Cardiac septum (tissue), 1 donor: ENCODE results near the gene TMEM184A. TPM values are rescaled to one million over a fixed set of nuclear protein-coding genes. Genes with fewer than 3 reads are reported as not detected.
"Not testable (repeated sequence)": the region's sequence is repeated elsewhere in the genome, so short reads cannot be mapped to it uniquely, and the experiment has no call there.

Source experiments
- DNase-seq: peaks from one replicate; pipeline ENCODE4 v3.0.0-alpha.2; 2020; ENCODE audit warnings: low spot score
- intact Hi-C: fragments of 100-400 bp; cut with DNase I; formaldehyde crosslinking; loops from one replicate; pipeline ENCODE4 v1.14.0; 2022
- total RNA-seq: library from RNA; stranded (reverse); fragmentation: NEBNext Ultra II Directional; extraction: Animal tissue kit (Norgen Biotek cat#: 25700); gene quantifications from one replicate; pipeline ENCODE4 v1.2.1, GENCODE V29; 2021
- donor health status: DM: no; HTN: no; CAD: no.

TMEM184A gene
- total RNA-seq, 1 donor from 2014 or later, result 0.08 TPM

GRCh38 chr7:1533255-1533546, 22.8 kb downstream of the TMEM184A start:
- intact Hi-C loops, result no loop called here
- DNase-seq, result no peak

- intact Hi-C loops, result loop anchor here (1.0 kb wide), 1 partner anchor 19 kb away; no protein-coding TSS in a partner anchor
- peak; percentile 92 for DNase-seq
These were observed 23.4 kb downstream of the TMEM184A start for GRCh38 chr7:1532456-1533254.

- intact Hi-C loops, result loop anchor here (1.0 kb wide), 1 partner anchor 19 kb away; no protein-coding TSS in a partner anchor
- DNase-seq, result no peak
These were observed 24.0 kb downstream of the TMEM184A start for GRCh38 chr7:1531979-1532455.

DNA sequence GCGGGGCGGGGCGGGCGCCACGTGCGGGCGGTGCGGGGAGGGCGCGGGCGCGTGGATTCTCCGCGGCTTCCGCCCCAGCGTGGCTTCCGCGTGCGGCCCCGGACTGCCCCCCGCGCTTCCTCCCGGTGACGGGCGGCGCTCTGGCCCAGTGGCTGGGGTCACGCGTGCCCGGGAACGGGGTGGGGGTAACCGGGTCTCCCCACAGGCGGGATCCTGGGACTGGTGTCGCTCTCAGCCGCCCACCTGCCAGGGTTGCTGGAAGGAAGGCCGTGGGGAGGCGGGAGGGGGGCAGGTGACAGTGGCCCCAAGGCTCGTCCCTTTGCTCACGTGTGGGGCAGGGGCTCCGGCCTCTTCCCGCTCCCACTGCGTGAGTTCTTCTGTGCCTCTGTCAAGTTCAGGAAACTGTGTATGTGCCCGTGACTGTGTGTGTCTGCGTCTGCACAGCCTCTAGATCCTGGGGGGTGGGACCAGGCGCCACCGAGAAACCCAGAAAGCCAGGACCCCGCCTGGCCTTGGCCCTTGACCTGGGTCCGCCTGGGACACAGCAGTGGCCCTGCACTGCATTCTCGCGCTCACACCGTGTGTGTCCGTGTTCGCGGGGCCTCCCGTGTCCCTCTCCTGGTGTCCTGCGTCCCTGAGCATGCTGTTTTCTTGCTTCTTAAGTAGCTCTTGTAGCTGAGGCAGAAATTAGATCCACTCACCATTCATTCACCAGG, 24.6 kb downstream of the TMEM184A start:
- intact Hi-C loops, result no loop called here
- DNase-seq, result no peak

DNA sequence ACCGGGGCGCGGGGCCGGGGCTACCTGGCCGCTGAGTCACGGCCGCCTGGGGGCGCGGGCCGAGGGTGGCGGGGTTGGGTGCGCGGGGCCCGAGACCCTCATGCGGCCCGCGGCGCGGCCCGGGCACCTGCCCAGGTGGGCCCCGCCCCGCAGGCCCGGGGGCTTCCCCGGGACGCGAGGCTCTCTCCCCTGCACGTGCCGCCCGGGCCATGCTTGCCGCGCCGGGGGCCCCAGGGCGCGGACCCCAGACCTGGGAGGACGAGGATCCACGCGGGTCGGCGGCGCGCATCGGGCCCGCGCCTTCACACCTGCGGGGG, 25.1 kb downstream of the TMEM184A start:
- intact Hi-C loops, result no loop called here
- DNase-seq, result no peak

GRCh38 chr7:1529383-1530116, 26.5 kb downstream of the TMEM184A start:
- intact Hi-C loops, result no loop called here
- DNase-seq, result no peak

DNA sequence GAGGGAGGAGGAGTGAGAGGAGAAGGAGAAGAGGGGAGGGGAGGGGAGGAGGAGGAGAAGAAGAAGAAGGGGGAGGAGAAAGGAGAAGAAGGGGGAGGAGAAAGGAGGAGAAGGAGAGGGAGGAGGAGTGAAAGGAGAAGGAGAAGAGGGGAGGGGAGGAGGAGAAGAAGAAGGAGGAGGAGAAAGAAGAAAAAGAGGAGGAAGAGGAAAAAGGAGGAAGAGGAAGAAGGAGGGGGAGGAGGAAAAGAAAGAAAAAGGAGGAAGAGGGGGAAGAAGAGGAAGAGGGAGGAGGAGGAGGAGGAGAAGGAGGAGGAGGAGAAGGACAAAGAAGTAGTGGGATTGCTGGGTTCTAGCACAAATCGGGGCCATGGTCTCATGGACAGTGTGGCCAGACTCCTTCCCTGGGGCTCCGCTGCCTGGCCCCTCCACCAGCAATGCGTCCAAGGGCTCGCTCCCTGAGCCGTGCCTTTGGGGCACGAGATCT, 29.7 kb downstream of the TMEM184A start:
- no peak for DNase-seq
- intact Hi-C loops, result no loop called here

- intact Hi-C loops, result no loop called here
- no peak for DNase-seq
These were observed 30.6 kb downstream of the TMEM184A start for GRCh38 chr7:1525409-1525808.

DNA sequence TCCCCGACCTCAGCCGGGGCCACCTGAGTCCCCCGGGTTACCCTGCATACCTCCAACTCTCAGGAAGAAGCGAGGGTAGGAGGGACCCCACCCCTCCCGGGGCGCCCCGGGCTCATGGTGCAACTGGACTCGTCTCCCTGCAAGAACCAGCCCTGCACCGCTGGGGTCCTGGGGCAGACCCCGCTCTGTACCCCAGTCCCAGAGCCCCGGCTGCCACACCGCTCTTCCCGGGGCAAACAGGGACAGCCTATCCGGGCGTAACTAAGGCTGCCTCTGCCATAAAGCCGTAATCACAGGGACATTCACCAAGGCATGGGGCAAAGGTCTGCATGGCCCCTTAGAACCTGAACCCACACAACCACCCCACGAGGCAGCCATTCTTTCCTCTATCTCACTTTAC, 32.2 kb downstream of the TMEM184A start:
- intact Hi-C loops, result no loop called here
- DNase-seq, result no peak

- intact Hi-C loops, result no loop called here
- DNase-seq, result no peak
These were observed 32.8 kb downstream of the TMEM184A start for GRCh38 chr7:1523208-1523607.

DNA sequence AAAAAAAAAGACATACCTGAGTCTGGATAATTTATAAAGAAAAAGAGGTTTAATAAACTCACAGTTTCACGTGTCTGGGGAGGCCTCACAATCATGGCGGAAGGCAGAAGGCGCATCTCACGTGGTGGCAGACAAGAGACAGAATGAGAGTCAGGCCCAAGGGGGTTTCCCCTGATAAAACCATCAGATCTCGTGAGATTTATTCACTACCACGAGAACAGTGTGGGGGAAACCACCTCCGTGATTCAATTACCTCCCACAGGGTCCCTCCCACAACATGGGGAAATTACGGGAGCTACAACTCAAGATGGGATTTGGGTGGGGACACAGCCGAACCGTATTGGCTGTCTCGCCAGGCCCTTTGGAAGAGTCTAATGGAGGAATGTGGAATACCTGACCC, 34.5 kb downstream of the TMEM184A start:
- no peak for DNase-seq
- intact Hi-C loops, result no loop called here

GRCh38 chr7:1520539-1521234, 35.3 kb downstream of the TMEM184A start:
- intact Hi-C loops, result no loop called here
- no peak for DNase-seq

DNA sequence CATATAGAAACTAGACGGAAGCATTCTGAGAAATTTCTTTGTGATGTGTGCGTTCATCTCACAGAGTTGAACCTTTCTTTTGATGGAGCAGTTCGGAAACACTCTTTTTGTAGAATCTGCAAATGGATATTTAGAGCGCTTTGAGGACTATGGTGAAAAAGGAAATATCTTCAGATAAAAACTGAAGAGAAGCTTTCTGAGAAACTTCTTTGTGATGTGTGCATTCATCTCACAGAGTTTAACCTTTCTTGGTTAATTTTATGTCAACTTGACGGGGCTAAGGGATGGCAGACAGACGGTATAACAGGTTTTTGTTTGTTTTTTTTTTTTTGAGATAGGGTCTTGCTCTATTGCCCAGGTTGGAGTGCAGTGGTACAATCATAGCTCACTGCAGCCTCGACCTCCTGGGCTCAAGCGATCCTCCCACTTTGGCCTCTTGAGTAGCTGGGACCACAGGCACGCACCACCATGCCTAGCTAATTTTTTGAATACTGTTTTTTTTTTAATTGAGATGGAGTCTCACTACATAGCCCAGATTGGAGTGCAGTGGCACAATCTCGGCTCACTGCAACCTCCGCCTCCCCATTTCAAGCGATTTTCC, 36.6 kb downstream of the TMEM184A start:
- DNase-seq, intact Hi-C loops: not testable (repeated sequence)

DNA sequence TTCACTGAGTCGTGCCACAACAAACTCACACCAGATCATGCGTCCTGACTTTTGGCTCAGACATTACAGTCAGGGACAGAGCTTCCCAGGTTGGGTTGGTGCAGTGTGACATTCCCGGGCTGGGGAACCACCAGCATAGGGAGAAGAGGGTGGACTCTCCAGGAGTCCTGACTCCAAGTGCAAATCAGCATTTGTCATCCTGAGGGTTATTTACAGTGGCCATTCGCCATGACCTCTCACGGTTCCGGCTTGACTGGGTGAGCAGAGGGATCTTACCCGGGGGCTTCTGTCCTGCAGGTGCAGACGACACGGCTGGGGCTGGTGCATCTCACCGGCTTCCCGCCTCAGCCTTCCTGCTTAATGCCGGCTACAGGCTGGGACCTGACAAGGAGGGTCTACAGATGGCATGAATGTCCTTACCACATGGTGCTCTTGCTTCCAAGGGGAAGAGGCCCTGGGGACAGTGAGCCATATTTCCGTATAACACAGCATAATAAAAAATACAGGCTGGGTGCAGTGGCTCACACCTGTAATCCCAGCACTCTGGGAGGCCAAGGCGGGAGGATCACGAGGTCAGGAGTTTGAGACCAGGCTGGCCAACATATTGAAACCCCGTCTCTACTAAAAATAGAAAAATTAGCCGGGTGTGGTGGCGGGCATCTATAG, 39.3 kb downstream of the TMEM184A start:
- intact Hi-C loops, result no loop called here
- DNase-seq, result no peak

DNA sequence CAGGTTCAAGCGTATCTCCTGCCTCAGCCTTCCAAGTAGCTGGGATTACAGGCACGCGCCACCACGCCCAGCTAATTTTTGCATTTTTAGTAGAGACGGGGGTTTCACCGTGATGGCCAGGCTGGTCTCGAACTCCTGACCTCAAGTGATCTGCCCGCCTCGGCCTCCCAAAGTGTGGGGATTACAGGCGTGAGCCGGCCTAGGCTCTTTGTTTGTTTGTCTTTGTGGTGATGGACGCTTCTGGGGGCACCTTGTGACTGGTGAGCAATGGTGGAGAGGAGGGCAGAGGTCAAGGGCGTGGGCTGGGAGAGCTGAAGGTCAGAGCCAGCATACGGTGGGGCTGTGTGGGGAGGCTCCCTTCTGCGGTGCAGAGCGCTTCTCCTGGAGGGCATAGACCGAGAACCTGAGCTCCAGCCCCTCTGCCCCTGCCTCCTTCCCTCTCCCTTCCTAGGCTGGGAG, 40.5 kb downstream of the TMEM184A start:
- DNase-seq, intact Hi-C loops: not testable (repeated sequence)

DNA sequence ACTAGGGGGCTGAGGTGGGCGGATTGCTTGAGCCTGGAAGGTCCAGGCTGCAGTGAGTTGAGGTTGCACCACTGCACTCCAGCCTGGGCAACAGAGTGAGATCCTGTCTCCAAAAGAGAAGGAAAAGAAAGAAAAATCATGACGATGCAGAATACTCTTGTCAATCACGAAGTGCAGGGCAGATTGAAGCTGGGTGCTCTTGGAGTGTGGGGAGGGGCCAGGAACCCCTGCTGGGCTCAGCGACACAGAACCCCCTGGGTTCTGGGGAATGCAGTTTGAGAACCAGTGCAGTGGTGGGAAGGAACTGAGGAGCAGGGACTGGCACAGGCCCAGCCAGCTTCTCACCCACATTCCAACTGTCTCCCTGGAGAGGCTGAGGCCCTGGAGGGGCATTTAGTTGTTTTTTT, 41.0 kb downstream of the TMEM184A start:
- intact Hi-C loops, result no loop called here
- DNase-seq, result no peak

GRCh38 chr7:1514407-1514806, 41.6 kb downstream of the TMEM184A start:
- no peak for DNase-seq
- intact Hi-C loops, result no loop called here

- peak; percentile 91 for DNase-seq
- intact Hi-C loops, result loop anchor here (1.0 kb wide), 2 partner anchors 19 to 24 kb away; no protein-coding TSS in a partner anchor
These were observed 42.3 kb downstream of the TMEM184A start for GRCh38 chr7:1513657-1514095.
